Spleen (tissue), 11 donors: Measurements from ENCODE around the gene KRT15. TPM values are rescaled to one million over a fixed set of nuclear protein-coding genes. Genes with fewer than 3 reads are reported as not detected.

Experiments
- DNase-seq: peaks from one replicate; pipeline ENCODE4 v3.0.0-alpha.2; 2020
- H3K27ac ChIP-seq, 8 donors: fragments of 200-600 bp; sonication (generic) in 7 of 8; 1 replicate in 4 of 8; 2 replicates in 4 of 8; pipeline versions ENCODE4 v1.5.0 to v1.8.0; 2016 to 2021; ENCODE audit warnings: inconsistent platforms in 4 of 8, mild to moderate bottlenecking in 4 of 8, moderate library complexity in 1 of 8
- H3K27me3 ChIP-seq, 7 donors: fragments of 200-600 bp; sonication (generic) in 6 of 7; replicated peaks in 1 of 7; 1 replicate in 4 of 7; 2 replicates in 3 of 7; pipeline versions ENCODE4 v1.5.0 to v1.8.0; 2016 to 2021; ENCODE audit warnings: inconsistent platforms in 3 of 7, mild to moderate bottlenecking in 1 of 7
- H3K36me3 ChIP-seq, 6 donors: fragments of 200-600 bp; sonication (generic) in 5 of 6; 1 replicate in 4 of 6; 2 replicates in 2 of 6; pipeline versions ENCODE4 v1.5.0 to v1.8.0; 2016 to 2021; ENCODE audit warnings: inconsistent platforms in 2 of 6
- H3K4me1 ChIP-seq, 6 donors: fragments of 200-600 bp; sonication (generic) in 5 of 6; 1 replicate in 3 of 6; 2 replicates in 3 of 6; pipeline versions ENCODE4 v1.5.0 to v1.8.0; 2016 to 2021; ENCODE audit warnings: inconsistent platforms in 3 of 6
- H3K4me3 ChIP-seq, 8 donors: fragments of 200-600 bp; sonication (generic) in 7 of 8; 1 replicate in 4 of 8; 2 replicates in 4 of 8; pipeline versions ENCODE4 v1.5.0 to v1.8.0; 2016 to 2021; ENCODE audit warnings: inconsistent platforms in 4 of 8, mild to moderate bottlenecking in 4 of 8, moderate library complexity in 2 of 8
- H3K9me3 ChIP-seq, 8 donors: fragments of 200-600 bp; sonication (generic) in 7 of 8; 1 replicate in 4 of 8; 2 replicates in 4 of 8; pipeline versions ENCODE4 v1.5.0 to v1.8.0; 2016 to 2021; ENCODE audit warnings: inconsistent platforms in 4 of 8
- POLR2A ChIP-seq, 3 donors: fragments of 450-650 bp; IDR thresholded peaks; one replicate each; pipeline ENCODE4 v1.5.1; 2017; ENCODE audit warnings: antibody characterized with exemption in 3 of 3, mild to moderate bottlenecking in 1 of 3
- POLR2AphosphoS5 ChIP-seq, 3 donors: sonication (generic); formaldehyde crosslinking; IDR thresholded peaks; one replicate each; pipeline ENCODE4 v1.5.1; 2017; ENCODE audit warnings: antibody characterized with exemption in 3 of 3
- WGBS, 5 donors: extraction: QIAGEN DNeasy Blood & Tissue Kit in 3 of 5; methylation state at CpG; one replicate each; pipeline versions ENCODE4 v1.1.5 to v1.1.7; 2013 to 2018; 5-methylcytosine and 5-hydroxymethylcytosine counted together
- intact Hi-C: fragments of 100-400 bp; cut with DNase I; formaldehyde crosslinking; loops from one replicate; pipeline ENCODE4 v1.15.0; 2023; ENCODE audit warnings: low total_unique reads
- polyA plus RNA-seq, 3 donors: library from polyadenylated mRNA; stranded (reverse); fragments of 200-250 nt; gene quantifications; one replicate each; pipeline ENCODE4 v1.2.1, GENCODE V29; 2013
- total RNA-seq, 7 donors: library from RNA; depleted of rRNA in 3 of 7; stranded (reverse); fragments of >200 nt in 3 of 7; fragmentation: NEBNext Ultra II Directional in 4 of 7; extraction: Animal tissue kit (Norgen Biotek cat#: 25700) in 4 of 7; gene quantifications; one replicate each; pipeline versions ENCODE4 v1.1.0 to v1.2.1, GENCODE V29; 2016 to 2021
- TF ChIP-seq, protein P1 (sequence below), 11 experiments: fragments of 200-600 bp in 7 of 11; fragments of 450-650 bp in 4 of 11; sonication (generic) in 4 of 11; IDR thresholded peaks in 8 of 11; conservative IDR thresholded peaks in 3 of 11; 1 replicate in 7 of 11; 2 replicates in 4 of 11; pipeline versions ENCODE4 v1.4.0 to v1.8.0; 2016 to 2021; ENCODE audit warnings: antibody characterized with exemption in 11 of 11, inconsistent platforms in 4 of 11, mild to moderate bottlenecking in 1 of 11
- donor health status: healthy with polysubstance abuse.
- donor health status: DM: no; HTN: no; CAD: no; lungs with moderate emphysema.
- donor health status: DM: no; HTN: no; CAD: no.
- donor health status: Bipolar disorder and iron deficiency.
- donor health status: healthy.
- donor health status: DM: no; HTN: no; CAD: no.
- donor health status: DM: yes; HTN: yes; CAD: no.

The KRT15 gene
- total and polyA plus RNA-seq, 10 donors = 0.07 to 1.3 (median 0.11) TPM; not detected in 7

DNA sequence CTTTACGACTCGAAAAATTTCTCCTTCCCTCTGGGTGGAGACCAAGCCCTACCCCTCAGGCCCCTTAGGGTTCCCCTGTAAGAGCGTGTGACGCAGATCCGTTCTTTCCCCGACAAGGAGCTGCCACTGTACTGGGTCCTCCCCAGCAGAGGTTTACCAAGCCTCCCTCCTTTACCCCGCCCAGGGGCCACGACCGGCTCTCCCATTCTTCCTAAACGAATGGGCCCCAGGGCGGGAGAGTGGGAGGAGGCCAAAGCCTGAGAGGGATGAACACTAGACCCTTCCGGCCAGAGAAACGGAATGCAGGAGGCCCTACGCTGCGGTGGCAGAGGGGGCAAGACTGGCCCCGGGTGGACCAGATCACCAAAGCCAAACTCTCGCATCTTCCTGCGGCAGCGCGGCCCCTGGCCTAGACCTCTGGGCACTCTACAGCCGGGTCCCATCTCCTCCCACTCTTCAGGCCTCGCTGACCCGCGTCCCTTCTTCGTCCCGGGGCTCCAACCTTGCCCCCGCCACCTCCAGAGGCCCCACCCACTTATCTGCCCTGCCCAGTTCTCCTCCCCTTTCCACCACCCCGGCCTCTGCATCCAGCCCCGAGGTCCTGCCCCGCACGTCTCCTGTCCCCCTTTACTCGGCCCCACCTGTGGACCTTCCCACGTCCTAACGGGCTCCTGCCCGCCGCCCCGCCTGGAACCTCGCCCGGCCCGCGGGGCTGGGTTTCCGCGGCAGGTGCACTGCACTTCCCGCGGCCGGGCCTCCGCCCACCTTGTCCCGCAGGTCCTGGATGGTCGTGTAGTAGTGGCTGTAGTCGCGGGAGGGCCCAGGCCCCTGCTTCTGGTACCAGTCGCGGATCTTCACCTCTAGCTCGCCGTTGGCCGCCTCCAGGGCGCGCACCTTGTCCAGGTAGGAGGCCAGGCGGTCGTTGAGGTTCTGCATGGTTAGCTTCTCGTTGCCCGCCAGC lies 8.7 kb upstream of the KRT15 start:
- H3K9me3 ChIP-seq = no peaks in the 10 kb centered on the region
- intact Hi-C loops = no loop called here
- 9 to 13% (median 11%) methylated on average over 45 to 62 of the region's 62 CpGs for WGBS, 5 donors
- no peak overlapping the region for H3K27ac ChIP-seq
- peak overlapping the region in 7 of 8 donors; percentile 5 to 57 (median 13) for H3K4me3 ChIP-seq
- peaks cover 8 to 86% (median 42%) of the 10 kb centered on the region in 7 donors for H3K27me3 ChIP-seq
- DNase-seq = no peak
- H3K4me1 ChIP-seq = peaks cover 4 to 20% (median 14%) of the 10 kb centered on the region in 6 donors
- no peaks in the 10 kb centered on the region for H3K36me3 ChIP-seq
- TF ChIP-seq POLR2AphosphoS5 (IDR thresholded peaks at IDR 0.05) (no peak), POLR2A (IDR thresholded peaks at IDR 0.05) (no peak)
- TF ChIP-seq, protein P1, sequence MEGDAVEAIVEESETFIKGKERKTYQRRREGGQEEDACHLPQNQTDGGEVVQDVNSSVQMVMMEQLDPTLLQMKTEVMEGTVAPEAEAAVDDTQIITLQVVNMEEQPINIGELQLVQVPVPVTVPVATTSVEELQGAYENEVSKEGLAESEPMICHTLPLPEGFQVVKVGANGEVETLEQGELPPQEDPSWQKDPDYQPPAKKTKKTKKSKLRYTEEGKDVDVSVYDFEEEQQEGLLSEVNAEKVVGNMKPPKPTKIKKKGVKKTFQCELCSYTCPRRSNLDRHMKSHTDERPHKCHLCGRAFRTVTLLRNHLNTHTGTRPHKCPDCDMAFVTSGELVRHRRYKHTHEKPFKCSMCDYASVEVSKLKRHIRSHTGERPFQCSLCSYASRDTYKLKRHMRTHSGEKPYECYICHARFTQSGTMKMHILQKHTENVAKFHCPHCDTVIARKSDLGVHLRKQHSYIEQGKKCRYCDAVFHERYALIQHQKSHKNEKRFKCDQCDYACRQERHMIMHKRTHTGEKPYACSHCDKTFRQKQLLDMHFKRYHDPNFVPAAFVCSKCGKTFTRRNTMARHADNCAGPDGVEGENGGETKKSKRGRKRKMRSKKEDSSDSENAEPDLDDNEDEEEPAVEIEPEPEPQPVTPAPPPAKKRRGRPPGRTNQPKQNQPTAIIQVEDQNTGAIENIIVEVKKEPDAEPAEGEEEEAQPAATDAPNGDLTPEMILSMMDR (IDR thresholded peaks at IDR 0.05 in 8 of 11, conservative IDR thresholded peaks at IDR 0.05 in 3 of 11) = no peak

DNA sequence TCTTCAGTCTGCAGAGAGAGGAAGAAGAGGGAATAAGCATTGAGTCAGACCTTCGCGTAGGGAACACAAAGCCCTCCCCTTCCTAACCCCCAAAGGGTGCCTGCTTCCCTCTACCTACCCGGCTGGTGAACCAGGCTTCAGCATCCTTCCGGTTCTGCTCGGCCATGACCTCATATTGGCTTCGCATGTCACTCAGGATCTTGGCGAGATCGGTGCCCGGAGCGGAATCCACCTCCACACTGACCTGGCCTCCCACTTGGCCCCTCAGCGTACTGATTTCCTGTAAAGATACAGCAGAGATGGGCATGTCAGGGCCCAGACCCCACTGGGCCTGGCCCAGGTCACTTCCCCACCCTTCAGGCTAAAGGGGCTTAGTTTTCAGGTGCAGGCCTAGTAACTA lies 5.6 kb upstream of the KRT15 start:
- Histone ChIP-seq H3K36me3 (no peaks in the 10 kb centered on the region), H3K4me1 (peaks cover 4 to 24% (median 14%) of the 10 kb centered on the region in 6 donors), H3K27ac (no peak overlapping the region), H3K9me3 (no peaks in the 10 kb centered on the region), H3K4me3 (no peak overlapping the region), H3K27me3 (peaks cover 8 to 85% (median 31%) of the 10 kb centered on the region in 7 donors)
- 64 to 95% (median 83%) methylated on average over 6 to 11 of the region's 11 CpGs for WGBS, 5 donors
- DNase-seq = no peak
- intact Hi-C loops = no loop called here
- no peak for TF ChIP-seq POLR2AphosphoS5 (IDR thresholded peaks at IDR 0.05)
- no peak for TF ChIP-seq POLR2A (IDR thresholded peaks at IDR 0.05)
- TF ChIP-seq, protein P1 (IDR thresholded peaks at IDR 0.05 in 8 of 11, conservative IDR thresholded peaks at IDR 0.05 in 3 of 11) = no peak

DNA sequence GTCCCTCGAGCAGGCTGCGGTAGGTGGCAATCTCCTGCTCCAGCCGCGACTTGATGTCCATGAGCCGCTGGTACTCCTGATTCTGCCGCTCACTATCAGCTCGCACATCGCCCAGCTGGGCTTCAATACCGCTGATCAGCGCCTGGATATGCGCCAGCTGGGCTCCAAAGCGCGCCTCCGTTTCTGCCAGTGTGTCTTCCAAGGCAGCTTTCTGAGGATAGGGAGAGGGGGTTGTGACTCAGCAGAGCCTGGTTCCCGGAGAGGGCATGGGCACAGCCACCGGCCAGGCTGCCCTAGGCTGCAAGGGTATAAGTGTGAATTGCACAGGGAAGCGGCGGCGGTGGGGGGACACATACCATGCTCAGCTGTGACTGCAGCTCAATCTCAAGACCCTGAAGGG lies 5.1 kb upstream of the KRT15 start:
- H3K27ac ChIP-seq = no peak overlapping the region
- no peak for DNase-seq
- intact Hi-C loops = no loop called here
- no peak overlapping the region for H3K4me3 ChIP-seq
- H3K27me3 ChIP-seq = peaks cover 8 to 83% (median 27%) of the 10 kb centered on the region in 7 donors
- H3K36me3 ChIP-seq = no peaks in the 10 kb centered on the region
- H3K4me1 ChIP-seq = peaks cover 4 to 24% (median 14%) of the 10 kb centered on the region in 6 donors
- no peak for TF ChIP-seq POLR2A (IDR thresholded peaks at IDR 0.05)
- no peak for TF ChIP-seq POLR2AphosphoS5 (IDR thresholded peaks at IDR 0.05)
- TF ChIP-seq, protein P1 (IDR thresholded peaks at IDR 0.05 in 8 of 11, conservative IDR thresholded peaks at IDR 0.05 in 3 of 11) = no peak
- 84 to 89% (median 85%) methylated on average over 18 to 19 of the region's 19 CpGs for WGBS, 5 donors
- H3K9me3 ChIP-seq = no peaks in the 10 kb centered on the region

DNA sequence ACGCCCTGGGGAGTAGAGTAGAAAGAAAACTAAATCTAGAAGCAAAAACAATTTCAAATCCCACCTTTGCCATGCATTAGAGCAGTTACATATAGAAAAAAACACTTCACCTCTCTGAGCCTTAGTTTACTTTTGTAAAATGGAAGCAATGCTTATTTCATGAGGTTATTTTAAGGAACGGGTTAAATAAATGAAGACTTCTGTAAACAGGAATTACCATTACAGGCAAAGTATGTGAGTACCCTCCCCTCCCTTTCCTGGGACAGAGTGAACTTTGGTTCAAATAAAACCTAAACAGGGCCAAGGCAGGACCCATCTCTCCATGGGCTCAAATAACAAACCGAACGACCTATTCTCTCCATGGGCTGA lies 4.5 kb upstream of the KRT15 start:
- Histone ChIP-seq H3K9me3 (no peaks in the 10 kb centered on the region), H3K36me3 (no peaks in the 10 kb centered on the region), H3K27me3 (peaks cover 6 to 78% (median 21%) of the 10 kb centered on the region in 7 donors), H3K4me3 (no peak overlapping the region), H3K27ac (no peak overlapping the region), H3K4me1 (peaks cover 4 to 20% (median 11%) of the 10 kb centered on the region in 6 donors)
- TF ChIP-seq POLR2AphosphoS5 (IDR thresholded peaks at IDR 0.05) (no peak), POLR2A (IDR thresholded peaks at IDR 0.05) (no peak)
- TF ChIP-seq, protein P1 (IDR thresholded peaks at IDR 0.05 in 8 of 11, conservative IDR thresholded peaks at IDR 0.05 in 3 of 11) = no peak
- 69 to 78% (median 72%) methylated on average over 4 of the region's 4 CpGs for WGBS, 5 donors
- intact Hi-C loops = no loop called here
- no peak for DNase-seq
